GM21367 (cell line): ENCODE data around the gene GDPD5.

Source experiments
- ATAC-seq: cut with Tn5 transposase; IDR thresholded peaks from one replicate; pipeline ENCODE4 v1.9.1; 2021; ENCODE audit not compliant: unreplicated experiment

The GDPD5 gene

DNA sequence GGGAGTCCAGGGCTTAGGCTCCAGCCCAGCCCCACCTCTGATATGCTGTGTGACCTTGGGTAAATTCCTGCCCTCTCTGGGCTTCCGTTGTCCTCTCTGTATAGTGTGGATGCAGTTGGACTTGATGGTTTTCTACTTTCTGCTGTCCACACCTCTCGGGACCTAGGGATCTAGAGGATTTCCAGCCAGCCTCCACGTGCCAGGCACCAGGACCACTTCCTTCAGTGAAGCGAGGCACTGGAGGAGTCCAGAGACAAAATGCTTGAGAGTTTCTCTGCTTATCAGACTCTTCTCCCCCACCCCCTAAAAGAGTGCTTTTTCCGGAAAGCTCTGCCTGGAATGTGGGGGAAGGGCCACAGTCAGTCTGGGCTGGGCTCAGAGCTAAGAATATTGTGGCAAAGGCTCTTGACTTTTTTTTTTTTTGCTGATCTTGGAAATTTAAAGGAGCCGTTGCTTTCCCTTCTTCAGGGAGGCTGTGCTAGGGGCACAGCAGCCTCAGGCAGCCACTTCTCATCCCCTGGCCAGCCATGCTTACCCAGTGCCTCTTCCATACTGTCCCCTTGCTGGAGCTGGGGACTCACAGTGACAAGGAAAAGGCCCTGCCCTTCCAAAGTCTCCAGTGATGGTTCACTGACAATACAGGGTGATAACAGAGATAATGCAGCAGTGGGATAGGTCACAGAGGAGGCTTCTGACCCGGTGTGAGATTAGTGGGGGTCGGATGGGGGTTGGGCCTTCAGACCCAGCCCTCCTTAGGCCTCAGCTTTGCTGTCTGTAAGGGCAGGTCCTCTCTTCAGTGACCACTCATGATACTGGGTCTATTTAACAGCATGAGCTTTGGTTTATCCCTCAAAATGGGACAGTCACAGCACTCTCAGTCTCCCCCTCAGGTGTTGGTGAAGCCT lies 33.5 kb upstream of the GDPD5 start:
- no peak for ATAC-seq

GRCh38 chr11:75557666-75558494 lies 32.1 kb upstream of the GDPD5 start:
- no peak for ATAC-seq

DNA sequence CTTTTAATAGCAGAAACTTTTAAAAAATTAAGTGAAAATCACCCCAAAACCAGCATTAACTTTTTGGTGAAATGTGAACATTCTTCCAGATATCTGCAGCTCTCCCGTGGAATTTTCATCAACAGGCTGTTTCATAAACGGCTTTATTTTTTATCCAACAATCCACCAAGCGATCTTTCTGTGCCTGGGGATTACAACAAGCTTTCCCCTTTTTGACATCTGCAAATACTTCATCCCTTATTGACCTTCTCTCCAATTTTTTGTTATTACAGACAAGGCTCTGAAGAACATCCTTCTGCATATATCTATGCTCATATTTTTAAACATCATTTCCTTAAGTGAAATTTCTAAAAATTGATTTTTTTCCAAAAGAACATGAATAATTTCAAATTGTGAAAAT lies 30.5 kb upstream of the GDPD5 start:
- ATAC-seq: no peak

DNA sequence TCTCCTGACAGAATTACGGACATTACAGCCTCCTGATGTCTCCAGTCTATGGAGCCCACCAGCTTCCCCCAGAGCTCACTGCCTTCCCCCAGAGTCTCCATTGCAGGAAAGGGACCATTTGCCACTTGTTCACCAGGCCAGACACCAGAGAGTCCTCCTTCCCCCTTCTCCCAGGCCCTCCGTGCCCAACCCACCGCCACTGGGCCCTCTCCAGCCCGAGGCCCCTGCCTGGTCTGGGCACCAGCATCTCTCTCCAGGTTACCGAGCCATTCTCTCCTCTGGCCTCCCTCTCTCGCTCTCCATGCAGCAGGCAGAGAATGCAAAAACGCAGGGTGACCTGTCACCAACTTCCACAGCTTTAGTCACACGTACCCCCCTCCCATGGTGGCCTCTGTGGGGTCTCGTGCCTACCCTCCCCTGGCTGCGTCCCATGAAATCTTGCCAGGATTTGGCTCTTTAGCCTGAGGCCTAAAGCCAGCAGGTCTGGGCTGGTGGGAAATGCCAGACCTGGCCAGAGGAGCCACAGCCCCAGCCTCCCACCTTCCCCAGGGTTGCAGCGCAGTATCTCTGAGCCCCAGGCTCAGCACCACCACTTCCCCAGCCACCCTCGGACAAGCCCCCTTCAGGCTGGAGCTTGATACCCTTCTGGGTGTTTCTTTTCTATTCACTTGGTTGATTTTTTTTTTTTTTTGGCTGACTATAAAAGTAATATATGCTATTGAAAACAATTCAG lies 29.5 kb upstream of the GDPD5 start:
- no peak for ATAC-seq

- no peak for ATAC-seq
Measured at GRCh38 chr11:75554258-75555022, 28.7 kb upstream of the GDPD5 start.

DNA sequence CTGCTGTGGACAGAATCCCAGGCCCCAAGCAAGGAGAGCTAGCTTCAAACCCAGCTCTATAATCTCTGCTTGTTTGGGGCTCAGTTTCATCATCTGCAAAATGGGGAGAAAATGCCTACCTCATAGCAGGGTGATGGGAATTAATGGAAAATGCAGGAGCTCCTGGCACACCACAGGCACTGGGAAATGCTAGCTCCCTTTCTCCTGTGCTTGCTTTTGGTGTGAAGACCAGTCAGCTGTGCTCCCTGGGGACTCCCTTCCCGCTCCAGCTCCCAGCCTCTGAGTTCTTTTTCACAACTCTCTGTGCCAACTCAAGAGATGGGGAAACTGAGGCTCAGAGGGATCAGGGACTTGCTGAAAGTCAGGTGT lies 28.1 kb upstream of the GDPD5 start:
- ATAC-seq: no peak

GRCh38 chr11:75553182-75553581 lies 27.4 kb upstream of the GDPD5 start:
- ATAC-seq: no peak

- ATAC-seq: no peak
Measured at GRCh38 chr11:75549370-75549958, 23.7 kb upstream of the GDPD5 start.

DNA sequence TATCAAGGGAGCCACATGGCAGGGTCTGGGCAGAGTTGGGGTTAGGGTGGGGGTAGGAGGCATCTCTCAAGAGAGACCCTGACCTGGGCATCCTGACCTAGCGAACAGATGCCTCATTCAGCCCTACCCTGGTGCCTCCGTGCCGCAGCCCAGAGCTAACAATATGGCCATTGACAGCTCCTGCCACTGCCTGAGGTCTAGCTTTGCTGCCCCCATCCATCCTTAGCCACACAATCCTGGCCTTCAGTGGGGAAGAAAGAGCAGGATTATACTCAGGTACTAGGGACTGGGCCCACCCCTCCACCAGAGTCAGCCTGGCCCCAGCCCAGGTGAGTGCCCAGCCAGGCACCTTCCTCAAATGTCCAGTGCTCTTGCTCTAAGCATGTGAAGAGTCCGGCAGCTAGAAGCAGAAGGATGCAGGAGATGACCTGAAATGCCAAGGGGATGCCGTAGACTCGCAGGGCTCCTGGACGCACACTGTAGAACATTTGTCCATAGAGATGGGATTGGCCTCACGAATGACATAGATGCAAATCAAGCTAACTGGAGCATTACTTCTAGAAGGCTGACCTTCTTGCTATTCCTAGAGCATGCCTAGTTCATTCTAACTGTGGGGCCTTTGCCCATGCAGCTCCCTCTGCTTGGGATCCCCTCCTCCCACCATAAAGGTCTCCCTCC lies 23.0 kb upstream of the GDPD5 start:
- ATAC-seq: no peak

DNA sequence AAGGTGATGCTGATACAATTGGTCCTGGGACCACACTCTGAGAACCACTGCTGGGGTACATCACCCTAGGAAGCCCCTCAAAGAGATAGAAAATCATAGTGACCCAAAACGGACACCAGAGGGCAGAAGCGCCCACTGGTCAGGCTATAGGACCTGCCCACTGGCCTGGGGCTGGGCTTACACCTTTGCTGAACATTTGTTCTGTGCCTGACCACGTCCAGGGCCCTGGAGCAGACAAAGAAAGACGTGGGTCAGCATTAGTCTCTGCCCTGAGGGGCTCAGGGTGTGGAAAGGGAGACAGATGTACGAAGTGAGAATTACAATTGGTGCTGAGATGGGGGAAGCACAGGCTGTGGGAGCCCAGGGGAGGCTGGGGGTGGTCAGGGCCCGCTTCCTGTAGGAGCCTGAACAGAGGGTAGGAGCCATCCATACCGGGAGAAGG lies 21.9 kb upstream of the GDPD5 start:
- ATAC-seq: no peak

- no peak for ATAC-seq
Measured at GRCh38 chr11:75547177-75547576, 21.4 kb upstream of the GDPD5 start.

DNA sequence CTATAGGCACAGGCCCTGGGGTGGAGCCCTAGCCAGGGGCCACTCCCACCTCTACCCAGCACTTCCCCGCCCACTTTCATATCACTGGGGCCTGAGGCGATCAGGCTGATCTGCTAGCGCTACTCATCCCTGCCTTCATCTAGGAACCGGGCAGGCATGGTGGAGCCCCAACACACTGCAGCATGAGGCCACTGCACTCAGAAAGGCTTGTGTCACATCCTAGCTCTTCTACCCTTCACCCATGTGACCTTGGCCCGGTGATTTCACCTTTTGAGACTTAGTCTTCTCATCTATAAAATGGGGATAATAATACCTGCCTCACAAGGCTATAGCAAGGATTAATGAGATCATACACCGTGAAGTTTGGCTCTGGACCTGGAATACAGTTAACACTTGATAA lies 18.1 kb upstream of the GDPD5 start:
- ATAC-seq: no peak

DNA sequence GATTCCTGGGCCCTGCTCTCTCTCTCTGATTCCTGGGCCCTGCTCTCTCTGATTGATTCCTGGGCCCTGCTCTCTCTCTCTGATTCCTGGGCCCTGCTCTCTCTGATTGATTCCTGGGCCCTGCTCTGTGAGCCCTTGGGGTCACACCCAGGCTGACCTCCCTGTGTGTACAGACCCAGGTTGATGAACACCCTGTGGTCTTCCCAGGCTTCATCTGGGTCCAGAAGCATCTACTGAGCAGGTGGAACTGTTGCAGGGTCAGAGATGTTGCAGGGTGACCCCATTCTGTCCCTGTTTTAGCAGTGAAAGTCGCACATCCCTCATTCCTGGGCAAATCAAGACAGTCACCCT lies 16.3 kb upstream of the GDPD5 start:
- ATAC-seq: no peak

- ATAC-seq: no peak
Measured at GRCh38 chr11:75541193-75542087, 15.7 kb upstream of the GDPD5 start.

GRCh38 chr11:75539459-75540334 lies 14.0 kb upstream of the GDPD5 start:
- ATAC-seq: no peak

DNA sequence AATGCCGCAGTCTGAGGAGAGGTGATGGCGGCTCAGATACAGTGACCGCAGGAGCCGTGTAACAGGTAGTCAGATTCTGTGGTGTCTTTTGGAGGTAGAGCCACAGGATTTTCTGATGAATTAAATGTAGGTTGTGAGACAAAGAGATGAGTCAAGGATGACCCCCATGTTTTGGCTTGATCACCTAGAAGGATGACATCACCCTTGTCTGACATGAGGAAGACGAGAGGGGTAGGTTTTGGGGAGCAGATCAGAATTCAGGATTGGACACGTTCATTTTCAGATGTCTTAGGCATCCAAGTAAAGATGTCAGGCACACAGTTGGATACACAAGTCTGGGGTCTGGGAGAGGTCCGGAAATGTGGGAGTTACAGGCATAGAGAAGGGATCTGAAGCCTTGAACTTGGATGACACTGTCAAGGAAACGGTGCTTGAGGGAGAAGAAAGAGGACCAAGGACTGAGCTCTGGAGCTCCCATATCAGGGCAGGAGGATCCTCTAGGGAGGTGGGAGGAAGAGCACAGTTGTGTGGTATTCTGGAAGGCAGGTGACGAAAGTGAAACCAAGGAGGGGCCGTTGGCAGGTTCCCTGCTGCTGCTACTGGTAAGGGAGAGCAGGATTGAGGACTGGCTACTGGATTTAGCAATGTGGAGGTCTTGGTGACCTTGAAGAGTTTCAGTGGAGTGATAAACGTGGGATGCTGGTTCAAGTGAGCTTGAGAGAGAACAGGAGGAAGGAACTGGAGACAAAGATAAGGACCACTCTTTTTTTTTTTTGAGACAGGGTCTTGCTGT lies 12.6 kb upstream of the GDPD5 start:
- ATAC-seq: no peak

DNA sequence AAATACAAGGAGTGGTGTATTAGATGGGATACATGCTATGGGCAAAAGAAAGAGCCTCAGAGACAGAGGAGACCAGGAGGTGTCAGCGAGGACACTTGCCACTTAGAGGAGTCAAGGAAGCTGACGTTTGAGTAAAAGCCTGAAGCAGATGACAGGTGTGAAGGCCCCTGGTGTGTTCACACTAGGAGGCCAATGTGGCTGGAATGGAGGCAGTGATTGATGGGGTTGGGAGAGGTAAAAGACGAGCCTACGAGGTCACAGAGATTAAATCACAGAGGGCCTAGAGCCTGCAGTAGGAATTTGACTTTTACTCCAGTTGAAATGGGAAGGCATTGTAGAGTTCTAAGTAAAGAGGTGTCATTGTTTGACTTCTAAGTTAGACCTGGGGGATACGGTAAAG lies 12.0 kb upstream of the GDPD5 start:
- no peak for ATAC-seq
